PFSK-1 (cell line): ENCODE measurements around the gene CHTF18.

ENCODE experiments used
- POLR2AphosphoS5 ChIP-seq: IDR thresholded peaks from 2 replicates; pipeline ENCODE4 v1.6.1; 2012; ENCODE audit warnings: low read depth, mild to moderate bottlenecking, control low read depth, low read length, moderate library complexity
- REST ChIP-seq, 2 experiments: IDR thresholded peaks; 2 replicates each; pipeline versions ENCODE4 v1.6.1 to v1.8.0; 2011 to 2012; ENCODE audit warnings: low read depth in 2 of 2, low read length in 2 of 2, control low read depth in 1 of 2, inconsistent platforms in 1 of 2, mild to moderate bottlenecking in 1 of 2, moderate library complexity in 1 of 2; ENCODE audit not compliant: insufficient read depth in 1 of 2
- SIN3A ChIP-seq: IDR thresholded peaks from 2 replicates; pipeline ENCODE4 v1.6.1; 2012; ENCODE audit warnings: mild to moderate bottlenecking, low read length, moderate library complexity, borderline replicate concordance; ENCODE audit not compliant: insufficient read depth
- TAF1 ChIP-seq: IDR thresholded peaks from 2 replicates; pipeline ENCODE4 v1.6.1; 2012; ENCODE audit warnings: low read length, control low read depth, borderline replicate concordance; ENCODE audit not compliant: insufficient read depth

GRCh38 chr16:827513-827912, 39.1 kb downstream of the CHTF18 start:
- TF ChIP-seq POLR2AphosphoS5 (no peak), TAF1 (no peak), REST (IDR thresholded peaks at IDR 0.05; ENCODE audit: insufficient read depth in 1 of 2, low read depth in 2 of 2, low read length in 2 of 2) (no peak), SIN3A (no peak)
